Measurements from ENCODE around the gene CCDC69. TPM values are rescaled to one million over a fixed set of nuclear protein-coding genes. Genes with fewer than 3 reads are reported as not detected.
A peak's percentile ranks its signal among the peaks of the same experiment; 100 is the strongest.

CCDC69 gene
- total RNA-seq, 1 donor from 2014 or later: 101 TPM

DNA sequence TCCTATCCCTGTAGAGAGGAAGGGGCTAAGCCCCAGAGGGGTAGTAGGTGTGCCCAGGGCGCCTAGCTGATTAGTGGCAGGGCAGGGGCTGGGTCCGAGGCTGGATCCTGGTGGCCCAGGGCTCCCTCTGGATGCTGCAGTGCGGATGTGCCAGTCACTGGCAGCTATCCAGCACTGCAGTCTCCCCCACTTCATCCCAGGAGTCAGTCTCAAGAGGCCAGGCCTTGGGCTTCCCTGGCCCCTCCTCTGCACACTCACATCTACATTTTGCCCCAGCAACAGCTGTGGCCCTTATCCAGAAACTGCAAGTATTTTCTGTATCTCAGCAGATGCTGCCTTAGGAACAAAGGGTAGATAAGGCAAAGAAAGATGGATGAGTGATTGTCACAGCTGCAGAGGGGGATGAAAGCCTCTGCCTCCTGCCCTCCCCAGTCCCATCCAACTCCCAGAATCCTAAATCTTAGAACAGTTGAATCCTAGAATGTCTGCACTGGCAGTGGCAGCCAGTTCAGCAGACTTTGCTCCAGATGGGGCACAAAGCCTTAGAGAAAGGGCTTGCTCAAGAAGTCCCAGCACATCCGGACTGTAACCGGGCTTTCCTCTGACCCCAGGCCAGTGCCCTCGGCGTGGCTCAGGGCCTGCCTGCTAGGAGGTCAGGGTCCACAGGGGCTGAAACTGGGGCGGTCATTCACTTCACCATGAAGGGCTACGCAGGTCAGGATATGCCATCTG lies 68.0 kb downstream of the CCDC69 start:
- H3K27ac ChIP-seq: peak overlapping the region; percentile 82 to 88

DNA sequence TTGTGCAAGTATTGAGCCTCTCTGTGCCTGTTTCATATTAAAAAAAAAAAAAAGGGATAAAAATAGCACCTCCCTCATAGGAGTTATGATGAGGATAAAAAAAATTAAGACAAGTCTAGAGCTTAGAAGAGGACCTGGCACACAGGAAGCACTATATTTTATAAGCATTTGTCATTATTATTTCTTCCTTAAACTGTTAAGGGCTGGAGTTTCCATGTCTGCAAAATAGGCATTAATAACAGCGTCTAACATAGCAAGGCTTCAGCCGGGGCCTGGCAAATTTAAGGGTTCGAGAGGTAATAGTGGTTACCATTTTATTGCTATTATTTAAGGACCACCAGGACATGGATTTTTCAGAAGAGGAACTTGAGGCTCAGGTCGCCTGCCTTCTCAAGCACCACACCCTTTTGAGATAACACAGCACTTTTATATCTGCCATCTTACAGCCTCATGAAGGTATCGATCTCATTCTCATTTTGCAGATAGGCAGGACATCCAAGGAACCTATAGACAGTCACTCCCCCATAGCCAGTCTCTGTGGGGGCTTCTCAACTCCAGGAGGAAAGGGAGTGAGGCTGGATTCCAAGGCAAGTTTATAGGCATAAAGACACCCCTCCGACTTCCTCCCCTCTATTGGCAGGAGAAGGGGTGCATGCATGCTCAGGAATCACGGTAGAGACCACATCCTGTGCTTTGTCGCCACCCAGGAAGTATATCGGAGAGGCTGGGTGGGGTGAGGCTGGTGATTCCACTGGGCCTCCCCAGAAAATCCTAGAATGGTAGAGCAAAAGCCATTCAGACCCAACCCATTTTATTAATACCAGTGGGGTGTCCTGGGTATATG lies 68.7 kb downstream of the CCDC69 start:
- Histone ChIP-seq H3K27ac (peak overlapping the region; percentile 82 to 88), H3K36me3 (no peaks in the 10 kb centered on the region), H3K4me1 (peaks cover 24 to 49% of the 10 kb centered on the region in 2 donors), H3K27me3 (no peaks in the 10 kb centered on the region), H3K4me3 (peak overlapping the region; percentile 76 to 80), H3K9me3 (no peaks in the 10 kb centered on the region)
- no peak for DNase-seq (ENCODE audit: low spot score in 2 of 2)
- intact Hi-C loops (cut with DNase I): loop anchor here (5.0 kb wide), 1 partner anchor 97 kb away; the partner anchor contains the start of gene GM2A
- TF ChIP-seq CTCF (IDR thresholded peaks at IDR 0.05): no peak

More for the DNA sequence above, 68.0 kb downstream of the CCDC69 start:
- Histone ChIP-seq H3K36me3 (no peaks in the 10 kb centered on the region), H3K4me3 (peak overlapping the region; percentile 76 to 80), H3K4me1 (peaks cover 17 to 42% of the 10 kb centered on the region in 2 donors), H3K27me3 (no peaks in the 10 kb centered on the region), H3K9me3 (no peaks in the 10 kb centered on the region)
- DNase-seq (ENCODE audit: low spot score in 2 of 2): no peak
- intact Hi-C loops (cut with DNase I): loop anchor here (5.0 kb wide), 1 partner anchor 96 kb away; the partner anchor contains the start of gene GM2A
- TF ChIP-seq CTCF (IDR thresholded peaks at IDR 0.05): no peak

DNA sequence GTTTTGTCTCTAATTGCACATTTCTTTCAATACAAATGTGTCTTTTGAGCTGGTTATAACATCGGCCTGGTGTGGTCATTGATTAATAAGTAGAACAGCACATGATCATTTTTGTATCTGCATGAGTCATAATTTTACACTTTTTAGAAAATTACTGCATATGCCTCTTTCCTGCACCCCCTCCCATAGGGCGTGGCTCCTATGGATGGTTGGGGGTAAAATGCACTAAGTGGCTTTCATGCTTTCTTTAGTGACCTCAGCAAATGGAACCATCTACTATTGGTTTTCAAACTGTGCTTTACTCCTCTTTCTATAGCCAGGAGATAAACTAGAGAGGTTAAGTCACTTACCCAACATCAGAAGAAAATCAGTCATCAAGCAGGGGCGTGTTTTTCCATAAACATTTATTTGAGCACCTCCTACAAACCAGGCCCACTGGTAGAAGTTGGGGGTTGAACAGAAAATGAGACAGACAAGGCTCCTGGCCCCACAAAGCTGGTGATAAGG lies 70.1 kb downstream of the CCDC69 start:
- DNase-seq (ENCODE audit: low spot score in 2 of 2): no peak
- peak overlapping the region in 1 of 2 donors; percentile 19 for H3K27ac ChIP-seq
- H3K9me3 ChIP-seq: no peaks in the 10 kb centered on the region
- H3K36me3 ChIP-seq: no peaks in the 10 kb centered on the region
- peaks cover 24 to 49% of the 10 kb centered on the region in 2 donors for H3K4me1 ChIP-seq
- H3K4me3 ChIP-seq: no peak overlapping the region
- H3K27me3 ChIP-seq: no peaks in the 10 kb centered on the region
- TF ChIP-seq CTCF (IDR thresholded peaks at IDR 0.05): no peak
- intact Hi-C loops (cut with DNase I): no loop called here

GRCh38 chr5:151153300-151153699 lies 70.6 kb downstream of the CCDC69 start:
- Histone ChIP-seq H3K4me3 (no peak overlapping the region), H3K36me3 (no peaks in the 10 kb centered on the region), H3K27ac (peak overlapping the region; percentile 19 to 35), H3K9me3 (no peaks in the 10 kb centered on the region), H3K4me1 (peaks cover 24 to 47% of the 10 kb centered on the region in 2 donors), H3K27me3 (no peaks in the 10 kb centered on the region)
- no peak for DNase-seq (ENCODE audit: low spot score in 2 of 2)
- no peak for TF ChIP-seq CTCF (IDR thresholded peaks at IDR 0.05)
- intact Hi-C loops (cut with DNase I): no loop called here

- DNase-seq (ENCODE audit: low spot score in 2 of 2): no peak
- peaks cover 24 to 45% of the 10 kb centered on the region in 2 donors for H3K4me1 ChIP-seq
These were observed 72.1 kb downstream of the CCDC69 start for GRCh38 chr5:151151793-151152192.

More at GRCh38 chr5:151151793-151152192, 72.1 kb downstream of the CCDC69 start:
- no peaks in the 10 kb centered on the region for H3K27me3 ChIP-seq
- intact Hi-C loops (cut with DNase I): no loop called here
- no peaks in the 10 kb centered on the region for H3K9me3 ChIP-seq
- H3K36me3 ChIP-seq: peaks cover 5 to 10% of the 10 kb centered on the region in 2 donors
- no peak overlapping the region for H3K4me3 ChIP-seq
- no peak for TF ChIP-seq CTCF (IDR thresholded peaks at IDR 0.05)
- H3K27ac ChIP-seq: peak overlapping the region; percentile 31 to 74
